ENCODE measurements around the gene MMP12.
"Not testable (repeated sequence)": the region's sequence is repeated elsewhere in the genome, so short reads cannot be mapped to it uniquely, and the experiment has no call there.

DNA sequence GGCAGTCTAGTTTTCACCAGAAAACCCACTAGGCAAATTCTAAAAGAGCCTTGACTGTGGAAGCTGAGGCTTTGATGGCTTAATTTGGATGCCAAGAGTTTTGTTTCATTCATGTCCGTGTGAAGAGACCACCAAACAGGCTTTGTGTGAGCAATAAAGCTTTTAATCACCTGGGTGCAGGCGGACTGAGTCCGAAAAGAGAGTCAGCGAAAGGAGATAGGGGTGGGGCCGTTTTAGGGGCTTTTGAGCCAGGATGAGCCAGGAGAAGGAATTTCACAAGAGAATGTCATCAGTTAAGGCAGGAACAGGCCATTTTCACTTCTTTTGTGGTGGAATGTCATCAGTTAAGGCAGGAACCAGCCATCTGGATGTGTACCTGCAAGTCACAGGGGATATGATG, 29.1 kb upstream of the MMP12 start:
- TF ChIP-seq, protein P1, sequence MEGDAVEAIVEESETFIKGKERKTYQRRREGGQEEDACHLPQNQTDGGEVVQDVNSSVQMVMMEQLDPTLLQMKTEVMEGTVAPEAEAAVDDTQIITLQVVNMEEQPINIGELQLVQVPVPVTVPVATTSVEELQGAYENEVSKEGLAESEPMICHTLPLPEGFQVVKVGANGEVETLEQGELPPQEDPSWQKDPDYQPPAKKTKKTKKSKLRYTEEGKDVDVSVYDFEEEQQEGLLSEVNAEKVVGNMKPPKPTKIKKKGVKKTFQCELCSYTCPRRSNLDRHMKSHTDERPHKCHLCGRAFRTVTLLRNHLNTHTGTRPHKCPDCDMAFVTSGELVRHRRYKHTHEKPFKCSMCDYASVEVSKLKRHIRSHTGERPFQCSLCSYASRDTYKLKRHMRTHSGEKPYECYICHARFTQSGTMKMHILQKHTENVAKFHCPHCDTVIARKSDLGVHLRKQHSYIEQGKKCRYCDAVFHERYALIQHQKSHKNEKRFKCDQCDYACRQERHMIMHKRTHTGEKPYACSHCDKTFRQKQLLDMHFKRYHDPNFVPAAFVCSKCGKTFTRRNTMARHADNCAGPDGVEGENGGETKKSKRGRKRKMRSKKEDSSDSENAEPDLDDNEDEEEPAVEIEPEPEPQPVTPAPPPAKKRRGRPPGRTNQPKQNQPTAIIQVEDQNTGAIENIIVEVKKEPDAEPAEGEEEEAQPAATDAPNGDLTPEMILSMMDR (IDR thresholded peaks at IDR 0.05; ENCODE audit: extremely low read depth in 1 of 2, insufficient read depth in 1 of 2, low read depth in 1 of 2, low read length in 2 of 2), result not testable (repeated sequence)
- TF ChIP-seq POLR2A (IDR thresholded peaks at IDR 0.05; ENCODE audit: low read depth, low read length); POLR2AphosphoS5 (IDR thresholded peaks at IDR 0.05; ENCODE audit: insufficient read depth, low read depth, low read length); GATA2 (IDR thresholded peaks at IDR 0.05; ENCODE audit: insufficient read depth, insufficient read length, low read depth, low read length): not testable (repeated sequence)
